ENCODE measurements around the gene PTX4.

PTX4 gene

GRCh38 chr16:1497014-1497598 lies 8.4 kb upstream of the PTX4 start:
- DNase-seq (ENCODE audit: low spot score), result no peak
- no peak for TF ChIP-seq CTCF (IDR thresholded peaks at IDR 0.05)
- Histone ChIP-seq H3K27ac (no peak overlapping the region), H3K4me3 (no peak overlapping the region)

GRCh38 chr16:1496464-1496863 lies 7.7 kb upstream of the PTX4 start:
- no peak for DNase-seq (ENCODE audit: low spot score)
- no peak overlapping the region for H3K4me3 ChIP-seq

GRCh38 chr16:1495889-1496262 lies 7.1 kb upstream of the PTX4 start:
- TF ChIP-seq CTCF (IDR thresholded peaks at IDR 0.05), result no peak
- H3K4me3 ChIP-seq, result no peak overlapping the region
- no peak overlapping the region for H3K27ac ChIP-seq
- DNase-seq (ENCODE audit: low spot score), result no peak

More at GRCh38 chr16:1496464-1496863, 7.7 kb upstream of the PTX4 start:
- no peak for TF ChIP-seq CTCF (IDR thresholded peaks at IDR 0.05)
- no peak overlapping the region for H3K27ac ChIP-seq

- Histone ChIP-seq H3K4me3 (no peak overlapping the region), H3K27ac (no peak overlapping the region)
- DNase-seq (ENCODE audit: low spot score), result no peak
- no peak for TF ChIP-seq CTCF (IDR thresholded peaks at IDR 0.05)
These were observed 6.6 kb upstream of the PTX4 start for GRCh38 chr16:1495211-1495888.

- peak overlapping the region; percentile 94 for H3K4me3 ChIP-seq
- no peak for TF ChIP-seq CTCF (IDR thresholded peaks at IDR 0.05)
- H3K27ac ChIP-seq, result peak overlapping the region in 1 of 2 donors; percentile 94
- no peak for DNase-seq (ENCODE audit: low spot score)
These were observed 6.0 kb upstream of the PTX4 start for GRCh38 chr16:1494711-1495110.

- Histone ChIP-seq H3K27ac (peak overlapping the region; percentile 79 to 94), H3K4me3 (peak overlapping the region; percentile 94)
- TF ChIP-seq CTCF (IDR thresholded peaks at IDR 0.05), result peak; percentile 29
- DNase-seq (ENCODE audit: low spot score), result peak; percentile 84
These were observed 5.4 kb upstream of the PTX4 start for GRCh38 chr16:1494129-1494640.

GRCh38 chr16:1493746-1494094 lies 5.0 kb upstream of the PTX4 start:
- peak overlapping the region; percentile 94 for H3K4me3 ChIP-seq
- no peak for DNase-seq (ENCODE audit: low spot score)
- H3K27ac ChIP-seq, result peak overlapping the region; percentile 79 to 94
- TF ChIP-seq CTCF (IDR thresholded peaks at IDR 0.05), result no peak

All from coronary artery (tissue), 2 donors.